K562 (cell line): ENCODE results near the gene CORO1A. TPM values are rescaled to one million over a fixed set of nuclear protein-coding genes. Genes with fewer than 3 reads are reported as not detected.
A peak's percentile ranks its signal among the peaks of the same experiment; 100 is the strongest.

ENCODE experiments used
- ATAC-seq: fragments of 200-7000 bp; cut with Tn5 transposase; 3 replicates; pipeline ENCODE4 v1.9.1; 2020; ENCODE audit warnings: moderate library complexity
- BruUV-seq: library from RNA; stranded (reverse); fragments of 400-500 nt; replicated peaks from 2 replicates; lab custom pipeline; 2021; lab: Mats Ljungman, UMichigan
- CTCF ChIA-PET: fragments of 300-600 bp; formaldehyde crosslinking; extraction: SDS; loops from one replicate; lab custom pipeline; 2021; ENCODE audit warnings: low intra/inter-chr PET ratio; lab: Yijun Ruan, JAX
- POLR2A ChIA-PET: fragments of 300-600, 350-650 bp; sonication (Branson Sonifier 250); formaldehyde crosslinking; extraction: SDS; loops from one replicate; lab custom pipeline; 2021; ENCODE audit warnings: antibody characterized with exemption, inconsistent platforms; lab: Yijun Ruan, JAX
- DNase-seq, 4 experiments: peaks; one replicate each; pipeline versions ENCODE4 v3.0.0 to v3.0.0-alpha.2; 2011 to 2018; ENCODE audit warnings: low spot score in 3 of 4, mixed read lengths in 3 of 4; ENCODE audit errors: extremely low read depth in 1 of 4
- FAIRE-seq: peaks from 2 replicates; lab custom pipeline; 2011; peaks lifted over from hg19 to GRCh38; lab: Jason Lieb, UNC
- H2AFZ ChIP-seq: 2 replicates; pipeline ENCODE4 v1.6.0; 2011; ENCODE audit warnings: low read depth, low read length, control low read depth, inconsistent platforms
- H3K27ac ChIP-seq: fragments of 200-600 bp; 3 replicates; pipeline ENCODE4 v1.8.0; 2011; ENCODE audit warnings: low read depth, mild to moderate bottlenecking, control low read depth, inconsistent platforms, low read length, moderate library complexity, mixed read lengths; ENCODE audit errors: extremely low read depth
- H3K27me3 ChIP-seq, 2 experiments: fragments of 300-600 bp in 1 of 2; 2 replicates in 1 of 2; 3 replicates in 1 of 2; pipeline versions ENCODE4 v1.6.0 to v1.8.0; 2011; ENCODE audit warnings: inconsistent platforms in 2 of 2, low read length in 2 of 2, mild to moderate bottlenecking in 1 of 2, mixed read lengths in 1 of 2, moderate library complexity in 1 of 2; ENCODE audit not compliant: control insufficient read depth in 2 of 2, insufficient read depth in 2 of 2
- H3K36me3 ChIP-seq: fragments of 300-600 bp; 3 replicates; pipeline ENCODE4 v1.8.0; 2011; ENCODE audit warnings: mild to moderate bottlenecking, low read length, inconsistent platforms; ENCODE audit not compliant: control insufficient read depth, insufficient read depth
- H3K4me1 ChIP-seq, 2 experiments: fragments of 200-600 bp in 1 of 2; replicated peaks in 1 of 2; 2 replicates in 1 of 2; 3 replicates in 1 of 2; pipeline versions ENCODE4 v1.5.1 to v1.8.0; 2011; ENCODE audit warnings: inconsistent platforms in 2 of 2, low read length in 2 of 2, mild to moderate bottlenecking in 1 of 2, mixed read lengths in 1 of 2, moderate library complexity in 1 of 2; ENCODE audit not compliant: control insufficient read depth in 2 of 2, insufficient read depth in 2 of 2
- H3K4me2 ChIP-seq: 2 replicates; pipeline ENCODE4 v1.6.1; 2011; ENCODE audit warnings: low read length, control low read depth, inconsistent platforms, mixed read lengths; ENCODE audit not compliant: insufficient read depth
- H3K4me3 ChIP-seq: fragments of 200-600 bp; sonication (generic), shearing (Covaris generic); 2 replicates; pipeline ENCODE4 v1.5.1; 2016; ENCODE audit warnings: control low read depth, inconsistent platforms
- H3K79me2 ChIP-seq: fragments of 200-600 bp; 3 replicates; pipeline ENCODE4 v1.8.0; 2011; ENCODE audit warnings: low read length, inconsistent platforms; ENCODE audit not compliant: control insufficient read depth, insufficient read depth
- H3K9ac ChIP-seq, 2 experiments: 2 replicates each; pipeline versions ENCODE4 v1.6.0 to v1.6.1; 2011; ENCODE audit warnings: low read depth in 2 of 2, low read length in 2 of 2, control low read depth in 1 of 2, inconsistent platforms in 1 of 2, mild to moderate bottlenecking in 1 of 2, mixed read lengths in 1 of 2; ENCODE audit not compliant: insufficient read depth in 1 of 2
- H3K9me1 ChIP-seq: one replicate; pipeline ENCODE4 v1.6.0; 2011; ENCODE audit warnings: inconsistent platforms, mild to moderate bottlenecking, low read length, moderate library complexity; ENCODE audit not compliant: control insufficient read depth, insufficient read depth
- H3K9me3 ChIP-seq: replicated peaks from 2 replicates; pipeline ENCODE4 v1.5.1; 2011; ENCODE audit warnings: low read depth, low read length, inconsistent platforms; ENCODE audit not compliant: control insufficient read depth, insufficient read depth
- H4K20me1 ChIP-seq: replicated peaks from 2 replicates; pipeline ENCODE4 v1.6.1; 2011; ENCODE audit warnings: low read length, inconsistent platforms, mixed read lengths; ENCODE audit not compliant: control insufficient read depth, insufficient read depth
- BCOR ChIP-seq: fragments of 450-650 bp; IDR thresholded peaks from 2 replicates; pipeline ENCODE4 v1.6.1; 2016
- C11orf30 ChIP-seq: fragments of 450-650 bp; IDR thresholded peaks from 2 replicates; pipeline ENCODE4 v1.6.1; 2016; ENCODE audit warnings: low read depth, mild to moderate bottlenecking
- E2F3 ChIP-seq: fragments of 250-450 bp; sonication (Bioruptor Pico); IDR thresholded peaks from 2 replicates; pipeline ENCODE4 v1.4.0; 2020; ENCODE audit warnings: mild to moderate bottlenecking
- GATAD2A ChIP-seq: fragments of 450-650 bp; IDR thresholded peaks from 2 replicates; pipeline ENCODE4 v1.6.1; 2017
- HNRNPH1 ChIP-seq: fragments of 200-400 bp; formaldehyde crosslinking; optimal IDR thresholded peaks from 2 replicates; pipeline ENCODE3; 2017; ENCODE audit warnings: low read depth, mild to moderate bottlenecking, low read length, moderate library complexity
- HSF4 ChIP-seq: fragments of 250-450 bp; sonication (Bioruptor Pico); IDR thresholded peaks from 2 replicates; pipeline ENCODE4 v2.1.2; 2022; ENCODE audit warnings: mild to moderate bottlenecking, moderate library complexity, borderline replicate concordance
- JUND ChIP-seq, 2 experiments: IDR thresholded peaks; 2 replicates in 1 of 2; 3 replicates in 1 of 2; pipeline ENCODE4 v1.6.1; 2011; ENCODE audit warnings: borderline replicate concordance in 2 of 2, low read depth in 2 of 2, low read length in 2 of 2, improper control_type of control experiment in 1 of 2, missing biosample characterization in 1 of 2, missing genetic modification characterization in 1 of 2, missing genetic modification reagents in 1 of 2
- MAZ ChIP-seq, 2 experiments: fragments of 450-650 bp in 1 of 2; sonication (generic) in 1 of 2; formaldehyde crosslinking; IDR thresholded peaks in 1 of 2; conservative IDR thresholded peaks in 1 of 2; 2 replicates each; pipeline versions ENCODE4 v1.4.0 to v1.5.0; 2020; ENCODE audit warnings: mild to moderate bottlenecking in 1 of 2, missing genetic modification reagents in 1 of 2
- MTA2 ChIP-seq: fragments of 450-650 bp; IDR thresholded peaks from 2 replicates; pipeline ENCODE4 v1.6.1; 2016; ENCODE audit warnings: low read depth
- NFIC ChIP-seq: fragments of 450-650 bp; IDR thresholded peaks from 2 replicates; pipeline ENCODE4 v1.6.1; 2017; ENCODE audit warnings: mild to moderate bottlenecking, inconsistent platforms
- RBFOX2 ChIP-seq: fragments of 200-400 bp; formaldehyde crosslinking; IDR thresholded peaks from 2 replicates; pipeline ENCODE4 v1.6.1; 2017; ENCODE audit warnings: low read depth, mild to moderate bottlenecking, low read length, moderate library complexity
- ZNF232 ChIP-seq: sonication (generic); formaldehyde crosslinking; IDR thresholded peaks from 2 replicates; pipeline ENCODE4 v1.8.0; 2022; ENCODE audit warnings: mild to moderate bottlenecking, missing genetic modification reagents
- ZNF3 ChIP-seq: fragments of 250-450 bp; sonication (Bioruptor Pico); IDR thresholded peaks from 2 replicates; pipeline ENCODE4 v1.5.0; 2021; ENCODE audit warnings: mild to moderate bottlenecking, moderate library complexity
- ZNF408 ChIP-seq: fragments of 250-450 bp; sonication (Bioruptor Pico); IDR thresholded peaks from 2 replicates; pipeline ENCODE4 v1.4.0; 2020; ENCODE audit warnings: low read depth, mild to moderate bottlenecking, moderate library complexity
- WGBS: fragments of 100-300 bp; shearing (Covaris generic); methylation state at CpG from one replicate; pipeline ENCODE4 v1.1.6; 2016; ENCODE audit warnings: low coverage, mixed read lengths; ENCODE audit not compliant: insufficient coverage; ENCODE audit errors: missing lambda C conversion rate; 5-methylcytosine and 5-hydroxymethylcytosine counted together
- in situ Hi-C: fragments of 300-500 bp; cut with MboI; formaldehyde crosslinking; loops from 4 replicates; pipeline ENCODE4 v1.15.0; 2018; ENCODE audit warnings: inconsistent platforms, mixed read lengths
- intact Hi-C: fragments of 100-400 bp; cut with micrococcal nuclease; formaldehyde crosslinking; loops from 2 replicates; pipeline ENCODE4 v1.14.2; 2022
- polyA plus RNA-seq, 8 experiments: library from polyadenylated mRNA; depleted of rRNA in 4 of 8; stranded (reverse) in 5 of 8; unstranded in 3 of 8; fragments of >200 nt; fragmentation: Nextera tagmentation in 2 of 8; fragmentation: Illumina TruSeq in 1 of 8; extraction: Ambion mirVana in 2 of 8; extraction: Trizol in 1 of 8; gene quantifications; 2 replicates each; pipeline versions ENCODE4 v1.2.1 to v1.2.3, GENCODE V29; 2011 to 2014; ENCODE audit warnings: inconsistent platforms in 1 of 8, missing spikeins in 1 of 8
- total RNA-seq, 7 experiments: library from RNA; depleted of rRNA in 6 of 7; stranded (reverse); fragments of >200 nt in 6 of 7; fragmentation: Illumina TruSeq in 2 of 7; extraction: Trizol in 2 of 7; gene quantifications; 2 replicates each; pipeline versions ENCODE4 v1.2.1 to v1.2.3, GENCODE V29; 2011 to 2021; ENCODE audit warnings: low replicate concordance in 1 of 7

The CORO1A gene
- total and polyA plus RNA-seq, 9 of the 15 experiments (the other 6 are each of a cell fraction or from before 2014, with no cell fraction given), result 0.22 to 23.8 (median 7.6) TPM

DNA sequence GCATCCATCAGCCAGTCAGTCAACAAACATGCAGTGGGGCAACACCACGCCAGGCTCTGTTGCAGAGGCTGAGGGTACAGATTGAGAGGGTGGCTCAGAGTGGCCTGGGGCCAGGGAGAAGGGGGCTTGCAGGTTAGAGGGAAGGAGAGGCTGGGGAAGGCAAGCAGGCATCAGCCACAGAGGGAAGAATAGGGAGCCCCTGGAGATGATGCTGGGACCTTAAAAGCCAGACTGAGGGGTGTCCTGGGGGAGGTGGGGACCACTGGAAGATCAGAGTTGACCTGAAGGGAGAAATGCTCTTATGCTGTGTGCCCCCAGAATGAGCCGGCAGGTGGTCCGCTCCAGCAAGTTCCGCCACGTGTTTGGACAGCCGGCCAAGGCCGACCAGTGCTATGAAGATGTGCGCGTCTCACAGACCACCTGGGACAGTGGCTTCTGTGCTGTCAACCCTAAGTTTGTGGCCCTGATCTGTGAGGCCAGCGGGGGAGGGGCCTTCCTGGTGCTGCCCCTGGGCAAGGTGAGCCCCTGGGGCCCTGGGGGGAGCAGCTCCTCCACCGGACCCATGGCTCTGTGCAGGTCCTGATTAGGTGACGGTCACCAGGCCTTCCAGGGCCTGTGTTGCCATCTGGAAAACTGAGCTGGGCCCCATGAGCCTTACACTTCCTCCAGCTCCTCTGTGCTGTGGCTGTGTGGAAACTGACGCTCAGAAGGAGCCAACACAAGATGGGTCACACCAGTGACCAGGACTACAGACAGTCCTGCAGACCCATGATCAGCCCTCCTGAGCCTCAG, 1.7 kb downstream of the CORO1A start:
- no peak for FAIRE-seq
- Histone ChIP-seq H3K79me2 (no peaks in the 10 kb centered on the region), H3K36me3 (0 out of 3 replicates have a peak, but pooled peaks cover 3% of the 10 kb centered on the region), H3K4me3 (no peak overlapping the region), H3K27ac (peak overlapping the region; percentile 61; the same call in 2 of the 3 replicates), H3K9me3 (no peaks in the 10 kb centered on the region), H3K4me1 (peaks cover 32 to 58% of the 10 kb centered on the region in 2 experiments), H3K9me1 (no peaks in the 10 kb centered on the region), H2AFZ (peak overlapping the region; percentile 63), H3K9ac (peak overlapping the region in 1 of 2 experiments; percentile 53; a peak in 2 of 4 replicates), H3K27me3 (no peaks in the 10 kb centered on the region), H3K4me2 (peak overlapping the region; percentile 41; the same call in 1 of the 2 replicates), H4K20me1 (no peaks in the 10 kb centered on the region)
- in situ Hi-C loops (loop anchor here (5.0 kb wide), 1 partner anchor 733 kb away; the partner anchor contains the start of genes BOLA2 and SLX1B), intact Hi-C loops (no loop called here)
- 79% methylated on average over 13 of the region's 13 CpGs for WGBS
- POLR2A ChIA-PET, result interaction anchor here (0.6 kb wide), 1 partner anchor 295 kb away, joined by 3 read pairs; no protein-coding TSS in a partner anchor
- CTCF ChIA-PET, result no interaction called here
- DNase-seq, result peak in 1 of 4 experiments; percentile 9
- no peak for ATAC-seq
- TF ChIP-seq GATAD2A, result no peak
- TF ChIP-seq RBFOX2, result peak; percentile 37; the same call in 1 of the 2 replicates
- TF ChIP-seq MAZ (CRISPR knock-in tag; conservative IDR thresholded peaks at IDR 0.05 in 1 of 2, IDR thresholded peaks at IDR 0.05 in 1 of 2), result 0 out of 4 replicates have a peak, but pooled peaks of 1 of the 2 experiments have one; percentile 9
- no peak for TF ChIP-seq JUND (IDR thresholded peaks at IDR 0.05; ENCODE audit: borderline replicate concordance, low read depth, low read length)
- TF ChIP-seq JUND (tag; IDR thresholded peaks at IDR 0.05; ENCODE audit: borderline replicate concordance, low read depth, low read length), result no peak
- TF ChIP-seq MTA2, result no peak
- no peak for TF ChIP-seq ZNF232 (CRISPR knock-in tag)
- TF ChIP-seq E2F3, result no peak
- TF ChIP-seq HSF4 (CRISPR knock-in tag), result no peak
- TF ChIP-seq C11orf30, result no peak
- peak; percentile 69; the same call in 1 of the 2 replicates for TF ChIP-seq ZNF3 (CRISPR knock-in tag)
- 0 out of 2 replicates have a peak, but pooled peaks have one; percentile 9 for TF ChIP-seq BCOR
- TF ChIP-seq ZNF408 (CRISPR knock-in tag), result no peak
- no peak for TF ChIP-seq HNRNPH1
- TF ChIP-seq NFIC, result no peak
- BruUV-seq, result no TSS peak
